GM21576 (cell line): ENCODE measurements around the gene KIRREL3.

Source experiments
- ATAC-seq: cut with Tn5 transposase; IDR thresholded peaks from one replicate; pipeline ENCODE4 v1.9.1; 2021; ENCODE audit warnings: mild to moderate bottlenecking, moderate library complexity; ENCODE audit not compliant: unreplicated experiment

The KIRREL3 gene

DNA sequence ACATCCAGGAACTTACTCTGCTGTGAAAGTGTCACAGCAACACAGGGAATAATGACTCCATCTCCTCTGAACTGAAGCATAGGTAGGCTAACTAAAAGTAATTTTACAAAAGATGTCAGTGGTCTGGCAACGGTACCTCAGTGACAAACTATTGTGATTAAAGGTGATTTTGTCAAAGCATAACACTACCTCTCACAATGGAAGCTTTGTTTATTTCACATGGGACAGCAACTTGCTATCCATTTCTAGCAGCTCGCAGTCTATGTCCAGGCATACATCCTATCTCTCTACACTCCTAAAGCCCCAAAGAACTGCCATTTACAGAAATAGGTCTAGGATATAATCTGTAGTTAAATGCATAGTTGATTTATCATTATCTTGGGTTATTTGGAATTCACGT, 163.0 kb downstream of the KIRREL3 start:
- ATAC-seq = no peak

DNA sequence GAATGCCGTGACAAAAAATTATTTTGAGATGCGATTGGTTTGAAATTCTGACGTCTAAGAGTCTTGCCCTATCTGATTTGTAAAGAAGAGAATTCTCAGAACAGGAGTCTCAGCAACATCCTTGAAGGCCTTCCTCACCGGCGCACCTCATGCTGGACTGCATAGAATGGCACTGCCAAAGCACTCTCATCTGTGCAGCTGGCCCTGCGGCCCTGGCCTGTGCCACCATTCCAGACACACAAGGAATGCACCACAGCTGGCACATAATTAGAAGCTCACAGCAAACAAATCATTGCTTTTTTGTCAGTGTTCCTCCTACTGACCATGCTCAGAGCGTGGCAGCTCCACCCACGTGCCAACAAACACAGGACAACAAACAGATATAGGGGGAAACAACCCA, 166.0 kb downstream of the KIRREL3 start:
- ATAC-seq = no peak

DNA sequence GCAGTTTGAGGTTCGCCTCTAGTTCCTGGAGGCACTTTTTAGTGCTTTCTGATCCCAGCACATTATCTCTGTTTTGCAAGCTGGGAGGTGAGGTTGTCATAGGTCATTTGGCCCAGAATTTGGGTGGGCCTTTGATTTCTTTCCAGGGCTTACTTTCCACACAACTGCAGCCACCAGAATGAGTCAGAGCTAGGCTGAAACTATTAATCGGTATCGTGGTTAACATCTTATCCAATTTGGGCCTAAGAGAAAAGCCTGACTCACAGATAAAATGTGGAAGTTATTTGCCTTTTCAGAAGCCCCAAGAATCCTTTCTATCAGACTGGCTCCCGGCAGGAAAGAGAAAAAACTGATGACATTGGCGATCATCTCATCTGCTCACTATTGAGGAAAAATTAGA, 166.4 kb downstream of the KIRREL3 start:
- ATAC-seq = no peak

DNA sequence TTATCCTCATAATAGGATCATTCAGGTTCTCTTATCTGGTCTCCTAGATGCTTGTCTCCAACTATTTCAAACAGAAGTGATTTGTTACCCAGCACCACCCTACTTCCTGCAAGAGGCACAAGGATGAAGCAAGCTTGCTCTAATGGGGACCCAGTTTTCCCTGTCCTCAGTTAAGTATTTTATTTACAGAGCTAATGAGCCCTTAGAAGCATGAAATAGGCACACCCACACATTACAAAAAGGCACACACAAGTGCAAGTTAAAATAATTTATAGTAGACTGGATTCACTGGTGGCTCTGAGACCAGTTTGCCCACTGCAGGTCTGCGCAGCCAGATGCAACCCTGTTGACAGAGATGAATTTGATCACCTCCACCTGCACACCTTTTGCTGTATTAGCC, 167.5 kb downstream of the KIRREL3 start:
- no peak for ATAC-seq

DNA sequence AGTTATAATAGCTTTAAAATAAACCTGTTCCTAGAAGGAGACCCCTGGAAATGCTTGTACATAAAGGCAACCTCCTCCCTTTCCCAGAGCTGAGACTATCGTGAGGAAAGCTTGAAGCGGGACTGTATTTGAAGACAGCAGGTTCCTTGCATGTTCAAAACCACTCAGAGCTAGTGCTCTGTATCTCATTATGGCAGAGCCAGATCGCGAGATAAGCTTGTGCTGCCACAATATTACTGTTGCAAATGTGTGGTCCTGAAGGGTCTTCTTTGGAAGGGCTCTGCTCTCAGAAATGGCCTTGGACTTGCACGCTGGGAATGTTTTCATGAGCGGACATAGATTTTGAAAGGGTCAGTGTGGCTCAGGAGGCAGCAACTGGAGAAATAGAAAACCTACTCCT, 168.2 kb downstream of the KIRREL3 start:
- ATAC-seq = no peak

DNA sequence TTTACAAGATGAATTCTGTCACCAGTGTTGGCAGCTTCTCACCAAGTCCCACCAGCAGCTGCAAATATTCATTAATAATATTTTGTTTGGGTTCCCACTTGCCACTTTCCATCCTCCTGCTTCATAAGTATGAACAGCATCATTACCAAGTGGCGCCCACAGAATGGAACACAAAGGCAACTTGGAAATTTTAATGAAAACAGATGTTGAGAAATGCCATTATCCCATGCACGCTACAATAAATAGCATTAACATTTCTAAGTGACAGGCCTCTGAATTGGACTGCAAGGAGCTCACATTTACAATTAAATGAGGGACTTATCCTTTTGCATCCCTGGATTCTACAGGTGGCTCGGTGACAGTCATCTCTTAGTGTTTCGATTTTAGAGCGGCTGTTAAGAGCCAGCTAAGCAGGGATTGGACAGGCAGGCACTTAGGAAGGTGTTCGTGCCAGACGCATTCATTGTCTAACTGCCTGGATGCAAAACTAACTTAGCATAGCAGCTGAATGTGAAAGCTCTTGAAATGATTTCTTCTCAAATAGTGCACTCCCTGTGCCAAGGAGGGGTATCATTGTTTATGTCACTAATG, 170.3 kb downstream of the KIRREL3 start:
- no peak for ATAC-seq

DNA sequence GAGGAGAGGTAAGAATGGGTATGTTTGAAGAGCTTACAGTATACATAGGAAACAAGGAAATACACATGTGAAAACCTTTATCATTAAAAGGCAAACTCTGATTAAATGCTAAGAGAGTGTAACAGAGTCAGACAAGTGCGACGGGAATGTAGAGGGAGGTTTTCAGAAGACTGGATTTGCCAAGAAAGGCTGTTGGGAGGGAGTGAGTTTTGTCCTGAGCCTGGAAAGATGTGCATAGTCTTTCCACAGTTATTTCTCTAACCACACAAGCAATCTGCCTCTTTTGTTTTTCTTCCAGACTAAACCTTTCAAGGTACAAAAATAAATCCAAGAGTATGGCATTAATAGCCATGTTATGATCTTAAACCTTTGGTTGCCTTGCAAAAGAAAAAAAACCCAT, 170.9 kb downstream of the KIRREL3 start:
- ATAC-seq = no peak

DNA sequence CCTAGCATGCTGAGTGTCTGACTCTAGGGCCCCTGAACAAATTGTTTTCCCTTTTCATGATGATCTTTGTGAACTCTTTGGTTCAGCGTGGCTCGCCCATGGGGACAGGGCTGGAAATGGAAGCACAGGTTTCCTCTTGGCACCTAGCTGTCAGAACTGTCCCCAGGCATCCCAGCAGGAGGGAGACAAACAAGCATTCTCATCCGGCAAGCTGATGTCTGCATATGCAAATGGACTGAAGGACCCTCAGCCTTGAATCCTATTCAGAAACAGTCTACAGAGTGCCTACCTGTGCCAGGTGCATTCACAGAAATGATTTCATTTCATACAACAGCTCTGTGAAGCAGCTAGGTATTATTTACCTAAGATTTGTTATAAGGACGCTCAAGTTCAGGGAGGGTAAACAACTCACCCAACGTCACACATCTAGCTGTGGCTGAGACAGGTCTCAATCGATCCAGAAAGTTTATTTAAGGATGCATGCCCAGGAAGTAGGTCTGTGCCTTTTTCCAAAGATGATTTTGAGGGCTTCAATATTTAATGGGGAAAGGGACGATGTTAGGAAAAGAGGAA, 176.4 kb downstream of the KIRREL3 start:
- no peak for ATAC-seq

DNA sequence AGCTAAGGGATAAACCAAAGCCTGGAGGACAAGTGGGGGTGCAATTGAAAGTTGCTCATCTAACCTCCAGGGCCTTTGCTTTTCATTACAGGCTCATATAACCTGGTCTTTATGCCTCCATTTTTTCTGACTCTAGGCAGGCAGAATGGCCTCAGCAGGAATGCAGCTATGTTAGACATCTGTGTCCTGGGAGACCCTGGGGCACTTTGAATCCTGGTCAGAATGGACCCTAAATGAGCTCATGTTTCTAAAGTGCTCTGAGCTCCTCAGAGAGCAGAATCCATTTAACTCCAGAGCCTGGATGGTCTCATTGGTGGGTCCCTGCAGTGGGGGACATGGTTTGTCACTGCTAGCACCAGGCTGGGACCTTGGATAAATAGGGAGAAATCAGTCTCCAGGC, 177.3 kb downstream of the KIRREL3 start:
- no peak for ATAC-seq

DNA sequence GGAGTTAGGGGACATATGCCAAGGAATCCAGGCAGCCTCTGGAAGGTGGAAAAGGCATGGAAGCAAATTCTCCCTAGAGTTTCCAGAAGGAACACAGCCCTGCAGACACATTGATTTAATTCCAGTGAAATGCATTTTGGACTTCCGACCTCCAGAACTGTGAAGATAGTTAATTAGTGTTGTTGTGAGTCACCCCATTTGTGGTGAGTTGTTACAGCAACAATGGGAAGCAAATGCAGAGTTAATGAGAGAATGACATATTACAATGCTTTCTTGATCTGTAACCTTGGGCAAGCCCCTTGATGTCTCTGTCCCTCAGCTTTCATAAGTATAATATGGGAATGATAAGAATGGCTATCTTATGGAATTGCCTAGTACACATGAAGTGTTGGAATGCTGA, 178.7 kb downstream of the KIRREL3 start:
- ATAC-seq = no peak

DNA sequence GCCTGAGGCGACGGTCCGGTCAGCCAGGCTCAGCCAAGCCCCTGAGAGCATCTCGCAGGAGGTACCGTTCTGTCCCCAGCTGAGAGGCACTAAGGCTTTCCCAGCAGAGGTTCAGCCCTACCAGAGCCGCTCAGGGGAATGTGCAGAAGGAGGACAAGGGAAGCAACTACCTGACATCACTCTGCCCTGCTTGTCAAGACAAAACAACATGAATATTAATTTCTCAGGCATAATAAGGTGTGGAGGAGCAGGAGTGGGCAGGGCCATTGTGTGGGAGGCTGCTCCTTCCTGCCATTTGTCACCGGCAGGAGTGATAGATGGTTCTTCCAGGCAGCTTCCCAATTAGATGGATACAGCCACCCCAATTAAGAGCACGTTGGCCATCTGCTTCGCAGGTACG, 181.4 kb downstream of the KIRREL3 start:
- no peak for ATAC-seq

DNA sequence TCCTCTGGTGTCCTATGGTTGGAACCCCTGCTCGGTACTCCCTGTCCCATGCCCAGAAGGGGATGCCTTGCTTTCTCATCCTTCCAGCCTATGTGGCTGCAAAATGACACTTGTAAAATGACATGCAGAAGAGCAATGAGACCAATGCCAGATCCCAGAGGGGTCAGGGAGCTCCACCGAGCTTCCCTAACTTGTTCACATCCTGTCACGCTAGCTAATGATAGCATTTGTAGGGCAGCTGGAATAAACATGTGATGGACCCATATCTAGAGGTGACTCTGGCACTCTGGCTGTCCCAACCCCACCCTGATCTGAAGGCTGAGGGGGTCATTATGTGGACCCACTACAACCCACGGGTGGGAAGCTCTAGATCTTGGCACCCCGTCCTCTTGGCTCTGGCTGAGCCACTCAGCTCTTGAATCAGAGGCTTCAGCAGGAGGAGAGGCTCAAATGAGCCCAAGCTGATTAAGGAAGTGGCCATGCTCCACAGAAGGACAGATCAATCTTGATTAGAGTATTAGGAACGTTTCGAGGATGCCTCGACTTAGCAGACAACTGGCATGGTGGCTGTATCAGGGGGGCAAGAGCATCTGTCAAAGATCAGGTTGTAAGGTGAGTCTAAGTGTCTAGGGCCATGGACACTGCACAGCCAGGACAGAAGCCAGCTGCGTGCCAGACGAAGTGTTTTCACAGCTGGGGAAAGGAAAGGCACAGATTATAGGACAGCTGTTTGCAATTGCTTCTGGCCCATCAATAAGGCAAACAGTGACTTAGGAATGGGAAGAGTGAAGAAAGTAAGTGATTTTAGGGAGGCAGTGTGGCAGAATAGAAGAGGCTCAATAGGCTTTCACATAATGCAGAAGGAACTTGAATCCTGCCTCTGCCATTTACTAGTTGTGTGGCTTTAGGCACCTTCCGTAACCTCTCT, 182.8 kb downstream of the KIRREL3 start:
- no peak for ATAC-seq

DNA sequence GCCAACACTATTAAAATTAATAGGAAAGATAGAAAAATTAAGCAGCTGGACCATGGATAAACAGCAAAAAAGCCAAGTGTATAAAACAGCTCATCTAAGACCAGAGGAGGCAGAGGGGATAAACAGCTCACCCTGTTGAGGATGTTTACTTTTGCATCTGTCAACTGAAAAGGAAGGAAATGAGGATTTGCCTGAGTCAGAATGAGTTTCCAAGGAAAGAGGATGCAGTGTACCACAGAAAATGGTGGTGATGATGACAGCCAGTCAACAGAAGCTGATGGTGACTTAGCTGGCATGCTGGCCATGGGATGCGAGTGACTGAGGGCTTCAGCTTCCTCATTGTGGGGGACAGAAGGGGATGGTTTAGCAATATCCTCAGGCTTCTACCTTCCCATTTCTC, 183.5 kb downstream of the KIRREL3 start:
- no peak for ATAC-seq

DNA sequence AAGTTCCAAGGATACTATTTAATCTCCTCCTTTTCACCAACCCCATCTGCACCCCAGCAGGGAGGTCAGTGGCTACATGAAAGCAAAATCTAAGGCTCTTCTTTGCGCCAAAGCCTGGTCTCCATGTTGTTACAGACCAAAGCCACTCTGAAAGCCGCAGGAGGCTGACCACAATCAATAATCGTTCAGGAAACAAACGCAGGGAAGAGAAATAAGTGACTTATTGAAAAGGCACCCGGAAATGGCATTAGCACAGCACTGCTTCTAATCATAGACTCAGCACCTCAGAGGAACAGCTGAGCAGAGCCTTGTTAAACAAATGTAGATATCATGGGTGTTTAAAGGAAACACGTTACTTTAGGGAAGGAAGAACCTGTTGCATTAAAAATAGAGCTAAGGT, 183.9 kb downstream of the KIRREL3 start:
- no peak for ATAC-seq

DNA sequence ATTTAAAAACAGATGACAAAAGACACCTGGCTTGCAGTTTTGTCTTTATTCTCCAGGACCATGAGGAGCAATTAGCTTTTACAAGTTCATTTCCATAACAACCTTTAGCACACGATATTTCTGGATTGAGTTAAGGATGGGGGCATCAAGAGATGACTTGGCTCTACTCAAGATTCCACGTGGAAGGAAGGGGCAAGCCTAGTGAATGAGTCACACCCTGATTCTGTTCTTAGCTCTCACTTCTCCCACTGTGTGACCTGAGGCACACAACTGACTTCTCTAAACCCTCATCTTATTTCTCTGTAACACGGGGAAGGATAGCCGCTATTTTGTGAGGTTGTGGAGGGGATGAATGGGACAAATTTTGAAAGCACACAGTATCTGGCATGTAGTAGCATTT, 185.5 kb downstream of the KIRREL3 start:
- no peak for ATAC-seq

DNA sequence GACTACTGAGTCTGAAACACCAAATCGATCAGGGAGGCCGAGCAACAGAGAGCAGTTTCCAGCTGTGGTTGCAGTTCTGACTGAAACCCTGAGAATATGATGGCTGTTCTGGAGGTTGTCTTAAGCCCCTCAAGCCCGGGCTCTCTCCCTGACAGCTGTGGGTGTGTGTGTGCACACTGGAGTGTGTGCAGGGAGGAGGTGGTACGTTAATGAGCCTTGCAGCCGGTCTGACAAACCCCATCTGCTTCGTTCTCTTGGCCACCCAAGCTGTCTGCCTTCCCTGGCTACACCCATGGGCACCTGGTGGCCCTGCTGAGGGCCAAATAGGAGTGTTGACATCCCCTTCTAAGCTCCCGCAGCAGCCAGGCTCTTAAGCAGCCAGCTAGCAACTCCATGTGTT, 189.8 kb downstream of the KIRREL3 start:
- ATAC-seq = no peak

DNA sequence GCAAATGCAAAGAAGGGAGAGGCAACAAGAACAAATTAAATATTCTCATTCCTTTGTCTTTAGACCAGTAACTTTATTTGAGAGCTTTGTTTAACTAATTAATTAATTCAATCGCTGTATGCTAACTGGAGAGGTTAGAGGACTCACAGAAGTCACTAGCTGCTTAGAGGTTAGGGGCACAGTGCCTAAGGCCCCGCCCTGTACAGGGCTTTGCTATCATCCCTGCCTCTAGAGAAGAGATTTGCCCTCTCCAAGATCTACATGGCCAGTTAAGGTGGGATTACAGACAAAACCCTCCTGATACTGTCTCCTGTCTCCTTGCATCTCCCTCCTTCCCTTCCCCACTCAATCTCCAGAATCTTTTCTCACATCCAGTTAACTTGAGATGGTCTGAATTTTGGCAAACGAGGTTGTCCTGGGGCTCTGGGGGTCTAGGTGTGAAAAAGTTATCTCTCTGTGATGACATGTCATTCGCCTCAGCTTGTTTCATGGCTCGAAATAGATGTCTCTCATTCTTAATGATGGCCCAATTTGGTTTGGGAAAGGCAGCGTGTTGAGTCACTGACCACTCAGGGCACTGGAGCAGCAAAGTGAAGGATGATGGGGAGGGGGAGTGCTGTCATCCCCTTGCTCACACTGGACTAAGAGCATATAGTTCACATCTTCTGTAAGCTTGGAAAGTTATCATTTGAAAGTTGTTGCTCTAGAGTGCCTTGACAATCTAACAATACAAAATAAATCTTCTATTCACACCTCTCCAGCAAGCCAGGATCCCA, 190.9 kb downstream of the KIRREL3 start:
- ATAC-seq = no peak

DNA sequence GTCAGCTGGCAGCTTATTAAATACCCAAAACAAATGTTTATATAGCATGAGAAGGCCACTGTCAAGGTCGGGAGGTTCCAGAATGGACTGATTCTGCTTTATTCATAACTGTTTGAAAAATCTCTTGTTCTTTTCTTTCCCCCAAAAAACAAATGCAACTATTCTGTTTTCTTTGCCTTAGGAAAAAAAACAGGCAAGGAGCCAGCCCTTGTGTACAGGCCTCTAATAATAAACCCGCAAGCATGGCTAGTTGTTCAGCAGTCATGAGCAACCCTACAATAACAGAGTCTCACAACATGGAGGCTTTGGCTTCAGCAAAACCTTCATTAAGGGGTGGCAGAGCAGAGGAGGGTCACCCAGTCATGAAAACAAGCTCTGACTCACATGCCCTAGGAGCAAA, 191.7 kb downstream of the KIRREL3 start:
- no peak for ATAC-seq

DNA sequence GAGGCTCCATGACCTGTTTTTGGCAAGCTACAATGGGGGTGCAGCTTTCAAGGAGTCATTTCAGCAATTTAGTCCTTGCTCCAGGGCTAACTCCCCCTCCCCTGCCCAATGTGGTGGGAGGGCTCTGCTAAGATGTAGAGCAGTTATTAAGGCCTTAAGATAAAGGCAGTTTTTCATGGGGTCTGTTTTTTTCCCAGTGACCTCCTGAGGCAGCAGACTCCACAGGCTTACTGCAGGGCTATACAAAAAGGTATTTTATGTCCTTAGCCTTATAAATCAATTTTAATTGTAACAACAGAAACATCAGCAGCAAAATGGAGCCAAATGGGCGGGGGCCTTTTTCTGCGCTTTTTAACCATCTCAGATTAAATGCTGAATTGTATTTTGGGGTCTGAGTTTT, 192.3 kb downstream of the KIRREL3 start:
- no peak for ATAC-seq

DNA sequence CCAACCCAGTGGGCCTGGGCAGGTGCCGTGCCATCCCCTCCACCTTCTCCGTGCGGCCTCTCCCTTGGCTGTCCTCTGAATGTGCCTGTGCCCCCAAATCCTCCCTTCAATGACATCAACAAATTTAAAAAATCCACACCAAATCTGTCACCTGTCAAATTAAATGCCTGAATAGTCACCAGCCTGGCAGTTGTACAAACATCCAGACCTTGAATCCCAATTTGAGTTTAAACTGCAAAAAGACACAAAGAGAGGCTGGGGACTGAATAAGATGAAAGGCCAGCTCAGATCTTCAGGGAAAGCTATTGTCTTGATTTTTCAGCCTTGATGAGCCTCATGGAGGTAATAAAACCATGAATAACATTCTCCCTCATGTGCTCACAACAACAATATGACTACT, 194.7 kb downstream of the KIRREL3 start:
- no peak for ATAC-seq

DNA sequence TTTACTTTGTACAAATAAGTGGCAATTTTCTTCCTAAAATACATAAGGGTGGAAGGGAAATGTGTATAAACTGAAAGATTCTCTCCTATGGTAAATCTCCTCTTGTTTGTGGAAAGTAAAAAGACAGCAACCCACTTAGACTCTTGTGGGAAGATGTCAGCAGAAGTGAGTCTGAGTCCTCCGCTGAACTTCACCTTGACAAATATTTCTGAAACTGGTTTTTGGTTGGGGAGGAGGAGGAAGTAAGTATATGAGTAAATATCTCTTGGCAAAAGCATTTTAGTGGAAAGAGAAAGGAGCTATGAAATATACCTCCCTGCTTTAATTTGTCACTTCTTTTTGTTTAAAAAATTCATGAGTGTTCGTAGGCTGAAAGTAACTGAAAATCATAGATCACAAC, 196.2 kb downstream of the KIRREL3 start:
- ATAC-seq = no peak

DNA sequence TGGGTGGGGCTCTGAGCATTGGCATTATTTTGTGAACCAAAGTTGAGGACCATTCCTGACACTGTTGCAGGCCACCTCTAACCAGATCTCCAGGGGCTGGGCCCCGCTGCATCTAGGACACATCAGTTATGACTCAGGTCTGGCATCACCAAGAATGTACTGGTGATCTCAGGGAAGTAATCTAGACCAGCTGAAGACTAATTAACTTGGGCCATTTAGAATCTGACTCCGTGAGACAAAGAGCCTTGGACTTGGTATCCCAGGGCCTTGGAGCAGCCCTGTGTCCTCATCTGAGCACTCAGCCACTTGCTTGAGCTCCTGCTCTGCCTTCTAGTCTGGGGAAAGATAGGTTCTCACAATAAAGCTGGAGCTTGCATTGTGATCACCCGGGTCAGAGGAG, 200.6 kb downstream of the KIRREL3 start:
- no peak for ATAC-seq
